Activated CD8-positive, alpha-beta memory T cell treated with anti-CD3 and anti-CD28 coated beads for 1 hour (primary cell): ENCODE measurements around the gene SMAP2.
"Not testable (repeated sequence)": the region's sequence is repeated elsewhere in the genome, so short reads cannot be mapped to it uniquely, and the experiment has no call there.

ENCODE experiments used
- DNase-seq, 2 donors: peaks; one replicate each; pipeline ENCODE4 v3.0.0-alpha.2; 2020; ENCODE audit warnings: low read depth in 1 of 2; ENCODE audit errors: extremely low read depth in 1 of 2

The SMAP2 gene

GRCh38 chr1:40373323-40374283 is at the start of gene SMAP2:
Gene SMAP2 (plus strand): TSS chr1:40373727. CDS start chr1:40374121, 394 bp downstream.
- peak; percentile 87 to 90 for DNase-seq

- not testable (repeated sequence) for DNase-seq
Observed at GRCh38 chr1:40331403-40331802, 42.1 kb upstream of the SMAP2 start.

- no peak for DNase-seq
Observed at GRCh38 chr1:40332695-40333094, 40.8 kb upstream of the SMAP2 start.

- no peak for DNase-seq
Observed at GRCh38 chr1:40337443-40337842, 36.1 kb upstream of the SMAP2 start.

- DNase-seq, result peak; percentile 72 to 86
Observed at GRCh38 chr1:40338745-40339419, 34.6 kb upstream of the SMAP2 start.

GRCh38 chr1:40339420-40340323 is 33.9 kb upstream of the SMAP2 start:
- DNase-seq, result no peak

GRCh38 chr1:40341491-40342380 is 31.8 kb upstream of the SMAP2 start:
- no peak for DNase-seq

- not testable (repeated sequence) for DNase-seq
Observed at GRCh38 chr1:40342381-40342717, 31.2 kb upstream of the SMAP2 start.

- DNase-seq, result no peak
Observed at GRCh38 chr1:40344597-40344996, 28.9 kb upstream of the SMAP2 start.

GRCh38 chr1:40350391-40350790 is 23.1 kb upstream of the SMAP2 start:
- no peak for DNase-seq

- DNase-seq, result no peak
Observed at GRCh38 chr1:40351124-40351523, 22.4 kb upstream of the SMAP2 start.

GRCh38 chr1:40352126-40352525 is 21.4 kb upstream of the SMAP2 start:
- no peak for DNase-seq

GRCh38 chr1:40353082-40353481 is 20.4 kb upstream of the SMAP2 start:
- no peak for DNase-seq

- no peak for DNase-seq
Observed at GRCh38 chr1:40357625-40358024, 15.9 kb upstream of the SMAP2 start.

GRCh38 chr1:40360631-40361030 is 12.9 kb upstream of the SMAP2 start:
- no peak for DNase-seq

- DNase-seq, result no peak
Observed at GRCh38 chr1:40361201-40361600, 12.3 kb upstream of the SMAP2 start.

- DNase-seq, result no peak
Observed at GRCh38 chr1:40361637-40362036, 11.9 kb upstream of the SMAP2 start.

- no peak for DNase-seq
Observed at GRCh38 chr1:40362199-40362598, 11.3 kb upstream of the SMAP2 start.

- no peak for DNase-seq
Observed at GRCh38 chr1:40362699-40363098, 10.8 kb upstream of the SMAP2 start.

GRCh38 chr1:40363721-40364120 is 9.8 kb upstream of the SMAP2 start:
- DNase-seq, result no peak
